Tibial nerve (tissue), 4 donors: ENCODE data around the gene LRCOL1. TPM values are rescaled to one million over a fixed set of nuclear protein-coding genes. Genes with fewer than 3 reads are reported as not detected.

Experiments used
- DNase-seq, 2 donors: peaks; one replicate each; pipeline ENCODE4 v3.0.0-alpha.2; 2019; ENCODE audit warnings: low spot score in 2 of 2
- H3K27ac ChIP-seq, 4 donors: fragments of 200-600 bp; sonication (generic) in 3 of 4; one replicate each; pipeline ENCODE4 v1.5.1; 2017 to 2019; ENCODE audit warnings: mild to moderate bottlenecking in 1 of 4
- H3K27me3 ChIP-seq, 2 donors: fragments of 200-600 bp; sonication (generic) in 1 of 2; one replicate each; pipeline versions ENCODE4 v1.5.1 to v1.6.0; 2017 to 2019
- H3K36me3 ChIP-seq, 3 donors: fragments of 200-600 bp; sonication (generic); one replicate each; pipeline ENCODE4 v1.5.1; 2018 to 2019
- H3K4me1 ChIP-seq, 4 donors: fragments of 200-600 bp; sonication (generic) in 3 of 4; one replicate each; pipeline ENCODE4 v1.5.1; 2017 to 2019
- H3K4me3 ChIP-seq, 4 donors: fragments of 200-600 bp; sonication (generic) in 3 of 4; one replicate each; pipeline ENCODE4 v1.5.1; 2017 to 2019; ENCODE audit warnings: mild to moderate bottlenecking in 1 of 4, moderate library complexity in 1 of 4
- H3K9me3 ChIP-seq, 4 donors: fragments of 200-600 bp; sonication (generic) in 3 of 4; one replicate each; pipeline ENCODE4 v1.5.1; 2017 to 2019
- EP300 ChIP-seq, 2 donors: sonication (generic); formaldehyde crosslinking; IDR thresholded peaks; one replicate each; pipeline ENCODE4 v1.6.1; 2017; ENCODE audit warnings: antibody characterized with exemption in 2 of 2, mild to moderate bottlenecking in 1 of 2
- POLR2A ChIP-seq, 2 donors: fragments of 450-650 bp; IDR thresholded peaks; one replicate each; pipeline ENCODE4 v1.6.1; 2017; ENCODE audit warnings: antibody characterized with exemption in 2 of 2, mild to moderate bottlenecking in 2 of 2, moderate library complexity in 2 of 2
- WGBS, 2 donors: methylation state at CpG; one replicate each; pipeline ENCODE4 v1.1.5; 2018; 5-methylcytosine and 5-hydroxymethylcytosine counted together
- total RNA-seq, 4 donors: library from RNA; depleted of rRNA; stranded (reverse); fragments of >200 nt; gene quantifications; one replicate each; pipeline ENCODE4 v1.1.0, GENCODE V29; 2016
- TF ChIP-seq, protein P1 (sequence below), 5 experiments: fragments of 200-600 bp in 3 of 5; fragments of 450-650 bp in 2 of 5; sonication (generic) in 3 of 5; IDR thresholded peaks; one replicate each; pipeline ENCODE4 v1.5.1; 2016 to 2019; ENCODE audit warnings: antibody characterized with exemption in 5 of 5, mild to moderate bottlenecking in 3 of 5, moderate library complexity in 2 of 5

The LRCOL1 gene
- total RNA-seq, 4 donors from 2014 or later: not detected

- Histone ChIP-seq H3K4me3 (no peak overlapping the region), H3K27me3 (no peaks in the 10 kb centered on the region), H3K9me3 (no peaks in the 10 kb centered on the region), H3K36me3 (peaks cover 3 to 95% (median 21%) of the 10 kb centered on the region in 3 donors), H3K27ac (no peak overlapping the region), H3K4me1 (no peaks in the 10 kb centered on the region)
- DNase-seq: no peak
- TF ChIP-seq, protein P1, sequence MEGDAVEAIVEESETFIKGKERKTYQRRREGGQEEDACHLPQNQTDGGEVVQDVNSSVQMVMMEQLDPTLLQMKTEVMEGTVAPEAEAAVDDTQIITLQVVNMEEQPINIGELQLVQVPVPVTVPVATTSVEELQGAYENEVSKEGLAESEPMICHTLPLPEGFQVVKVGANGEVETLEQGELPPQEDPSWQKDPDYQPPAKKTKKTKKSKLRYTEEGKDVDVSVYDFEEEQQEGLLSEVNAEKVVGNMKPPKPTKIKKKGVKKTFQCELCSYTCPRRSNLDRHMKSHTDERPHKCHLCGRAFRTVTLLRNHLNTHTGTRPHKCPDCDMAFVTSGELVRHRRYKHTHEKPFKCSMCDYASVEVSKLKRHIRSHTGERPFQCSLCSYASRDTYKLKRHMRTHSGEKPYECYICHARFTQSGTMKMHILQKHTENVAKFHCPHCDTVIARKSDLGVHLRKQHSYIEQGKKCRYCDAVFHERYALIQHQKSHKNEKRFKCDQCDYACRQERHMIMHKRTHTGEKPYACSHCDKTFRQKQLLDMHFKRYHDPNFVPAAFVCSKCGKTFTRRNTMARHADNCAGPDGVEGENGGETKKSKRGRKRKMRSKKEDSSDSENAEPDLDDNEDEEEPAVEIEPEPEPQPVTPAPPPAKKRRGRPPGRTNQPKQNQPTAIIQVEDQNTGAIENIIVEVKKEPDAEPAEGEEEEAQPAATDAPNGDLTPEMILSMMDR (IDR thresholded peaks at IDR 0.05): no peak
- TF ChIP-seq POLR2A (IDR thresholded peaks at IDR 0.05): no peak
- no peak for TF ChIP-seq EP300 (IDR thresholded peaks at IDR 0.05)
- 96 to 97% methylated on average over 12 of the region's 12 CpGs for WGBS, 2 donors
Observed at GRCh38 chr12:132657004-132657727, 46.8 kb upstream of the LRCOL1 start.

DNA sequence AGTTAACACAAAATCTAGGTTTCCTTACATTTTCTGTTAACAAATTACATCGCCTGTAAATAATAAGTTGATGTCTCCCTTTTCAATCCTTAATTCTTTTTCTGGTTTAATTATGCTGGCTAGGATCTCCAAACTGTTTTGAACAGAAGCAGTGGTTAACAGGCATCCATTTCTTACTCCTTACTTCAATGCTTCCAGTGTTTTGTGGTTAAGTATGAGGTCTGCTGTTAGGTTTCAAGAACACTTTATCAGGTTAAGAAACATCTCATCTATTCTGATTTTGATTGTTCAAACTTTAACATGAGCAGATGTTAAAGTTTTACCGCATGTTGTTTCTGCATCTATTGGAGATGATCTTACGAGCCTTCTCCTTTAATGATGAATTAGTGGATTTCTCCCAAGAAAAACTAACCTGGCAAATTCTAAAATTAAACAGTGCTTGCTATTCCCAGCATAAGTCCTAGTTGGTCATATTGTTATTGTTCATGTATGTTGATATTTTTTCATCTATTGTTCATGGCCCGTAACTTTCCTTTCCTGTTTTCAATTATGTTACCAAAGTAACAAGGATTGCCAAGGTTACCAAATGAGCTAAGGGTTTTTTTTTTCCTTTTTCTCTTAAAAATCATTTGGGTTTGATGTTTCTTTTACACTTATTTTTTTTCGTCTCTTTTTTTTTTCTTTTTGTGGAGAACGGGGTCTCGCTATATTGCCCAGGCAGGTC, 43.3 kb upstream of the LRCOL1 start:
- H3K9me3 ChIP-seq: no peaks in the 10 kb centered on the region
- H3K36me3 ChIP-seq: peaks cover 0 to 92% (median 21%) of the 10 kb centered on the region in 3 donors
- H3K4me3 ChIP-seq: no peak overlapping the region
- TF ChIP-seq EP300 (IDR thresholded peaks at IDR 0.05) (no peak), POLR2A (IDR thresholded peaks at IDR 0.05) (no peak)
- TF ChIP-seq, protein P1 (IDR thresholded peaks at IDR 0.05): no peak
- H3K27me3 ChIP-seq: no peaks in the 10 kb centered on the region
- DNase-seq: no peak
- no peaks in the 10 kb centered on the region for H3K4me1 ChIP-seq
- 71 to 85% methylated on average over 7 of the region's 7 CpGs for WGBS, 2 donors
- no peak overlapping the region for H3K27ac ChIP-seq

DNA sequence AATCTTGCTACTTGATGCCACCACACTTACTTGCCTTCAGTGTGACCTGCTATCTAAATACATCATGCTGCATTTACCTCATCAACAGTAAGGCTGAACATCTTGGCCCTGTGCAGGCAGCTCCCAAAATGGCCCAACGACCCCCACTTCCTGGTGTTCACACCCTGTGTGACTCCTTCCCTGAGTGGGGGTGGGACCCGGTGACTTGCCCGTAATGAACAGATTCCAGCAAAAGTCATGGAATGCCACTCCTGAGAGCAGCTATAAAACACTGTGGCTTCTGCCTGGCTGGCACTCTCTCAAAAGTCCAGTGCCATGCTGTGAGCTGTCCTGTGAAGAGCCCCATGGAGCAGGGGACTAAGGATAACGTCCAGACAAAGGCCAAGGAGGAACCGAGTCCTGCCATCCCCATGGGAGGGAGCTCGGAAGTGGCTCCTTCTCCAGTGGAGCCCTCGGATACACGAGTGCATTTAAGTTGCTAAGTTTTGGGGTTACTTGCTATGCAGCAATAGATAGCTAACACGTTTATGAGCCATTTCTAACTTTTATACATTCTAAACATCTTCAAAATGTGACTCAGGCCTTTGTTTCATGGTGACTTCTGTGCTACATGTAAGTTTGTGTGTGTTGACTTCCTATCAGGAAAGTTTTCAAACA, 41.2 kb upstream of the LRCOL1 start:
- peaks cover 0 to 94% (median 9%) of the 10 kb centered on the region in 3 donors for H3K36me3 ChIP-seq

DNA sequence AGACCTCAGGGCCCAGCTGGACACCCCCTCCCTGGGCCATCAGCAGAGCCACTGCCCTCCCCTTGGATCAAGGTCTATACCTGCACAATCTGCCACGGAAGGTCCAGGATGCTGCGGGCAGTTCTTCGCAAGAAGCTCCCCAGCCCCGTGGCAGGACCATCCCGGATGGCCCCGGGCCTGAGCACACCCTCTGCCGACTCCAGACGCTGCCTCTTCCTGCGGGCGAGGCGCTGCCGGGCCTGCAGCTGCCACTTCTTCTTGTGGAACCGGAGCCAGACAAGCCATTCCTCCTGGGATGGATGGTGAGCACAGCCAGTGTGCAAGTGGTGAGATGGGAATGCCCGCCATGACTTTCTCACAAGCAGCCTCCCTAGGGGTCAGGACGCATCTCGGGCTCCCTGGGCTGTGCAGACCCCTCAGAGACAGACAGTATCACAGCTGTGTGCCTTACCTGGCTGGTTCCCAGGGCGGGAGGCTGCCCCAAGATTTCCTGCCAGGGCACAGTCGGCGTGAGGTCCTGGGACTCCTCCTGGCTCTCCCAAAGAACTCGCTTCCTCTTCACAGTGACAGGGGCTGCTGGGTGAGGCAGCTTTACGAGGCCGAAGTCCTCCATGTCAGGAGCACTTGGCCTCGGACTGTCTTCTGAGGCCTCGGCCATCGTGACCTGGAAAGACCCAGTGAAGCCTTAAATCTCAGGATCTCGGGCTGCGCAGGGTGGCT, 39.0 kb upstream of the LRCOL1 start:
- Histone ChIP-seq H3K27me3 (no peaks in the 10 kb centered on the region), H3K36me3 (peaks cover 0 to 86% (median 8%) of the 10 kb centered on the region in 3 donors), H3K4me3 (no peak overlapping the region), H3K27ac (no peak overlapping the region), H3K9me3 (no peaks in the 10 kb centered on the region), H3K4me1 (no peaks in the 10 kb centered on the region)
- WGBS, 2 donors: 88 to 91% methylated on average over 24 to 26 of the region's 27 CpGs
- DNase-seq: no peak
- TF ChIP-seq, protein P1 (IDR thresholded peaks at IDR 0.05): no peak
- TF ChIP-seq EP300 (IDR thresholded peaks at IDR 0.05): no peak
- TF ChIP-seq POLR2A (IDR thresholded peaks at IDR 0.05): no peak

More for the DNA sequence above, 41.2 kb upstream of the LRCOL1 start:
- no peak overlapping the region for H3K27ac ChIP-seq
- TF ChIP-seq, protein P1 (IDR thresholded peaks at IDR 0.05): no peak
- TF ChIP-seq EP300 (IDR thresholded peaks at IDR 0.05): no peak
- TF ChIP-seq POLR2A (IDR thresholded peaks at IDR 0.05): no peak
- H3K9me3 ChIP-seq: no peaks in the 10 kb centered on the region
- H3K27me3 ChIP-seq: no peaks in the 10 kb centered on the region
- H3K4me3 ChIP-seq: no peak overlapping the region
- H3K4me1 ChIP-seq: no peaks in the 10 kb centered on the region
- no peak for DNase-seq
- 72% methylated on average over 9 of the region's 9 CpGs for WGBS, 2 donors
